ENCODE measurements around the gene ABCG2. TPM values are rescaled to one million over a fixed set of nuclear protein-coding genes. Genes with fewer than 3 reads are reported as not detected.

The ABCG2 gene
- polyA plus RNA-seq, 1 of the 3 experiments (the other 2 are of a cell fraction): 0.02 TPM

DNA sequence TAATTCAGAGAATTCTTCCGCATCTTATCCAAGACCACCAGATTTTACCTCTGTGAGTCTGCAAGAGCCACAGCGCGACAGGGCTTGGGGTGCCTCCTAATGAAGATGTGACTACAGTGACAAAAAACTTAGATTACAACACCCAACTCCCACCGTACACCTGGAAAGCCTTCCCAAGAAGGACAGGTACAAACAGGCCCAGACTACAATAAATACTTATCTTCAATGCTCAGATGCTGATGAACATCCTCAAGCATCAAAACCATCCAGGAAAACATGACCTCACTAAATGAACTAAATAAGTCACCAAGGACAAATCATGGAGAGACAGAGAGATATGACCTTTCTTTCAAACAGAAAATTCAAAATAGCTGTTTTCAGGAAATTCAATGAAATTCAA, 20.8 kb upstream of the ABCG2 start:
- 74% methylated on average over 4 of the region's 4 CpGs for WGBS (ENCODE audit: low lambda C conversion rate)
- DNase-seq: no peak

DNA sequence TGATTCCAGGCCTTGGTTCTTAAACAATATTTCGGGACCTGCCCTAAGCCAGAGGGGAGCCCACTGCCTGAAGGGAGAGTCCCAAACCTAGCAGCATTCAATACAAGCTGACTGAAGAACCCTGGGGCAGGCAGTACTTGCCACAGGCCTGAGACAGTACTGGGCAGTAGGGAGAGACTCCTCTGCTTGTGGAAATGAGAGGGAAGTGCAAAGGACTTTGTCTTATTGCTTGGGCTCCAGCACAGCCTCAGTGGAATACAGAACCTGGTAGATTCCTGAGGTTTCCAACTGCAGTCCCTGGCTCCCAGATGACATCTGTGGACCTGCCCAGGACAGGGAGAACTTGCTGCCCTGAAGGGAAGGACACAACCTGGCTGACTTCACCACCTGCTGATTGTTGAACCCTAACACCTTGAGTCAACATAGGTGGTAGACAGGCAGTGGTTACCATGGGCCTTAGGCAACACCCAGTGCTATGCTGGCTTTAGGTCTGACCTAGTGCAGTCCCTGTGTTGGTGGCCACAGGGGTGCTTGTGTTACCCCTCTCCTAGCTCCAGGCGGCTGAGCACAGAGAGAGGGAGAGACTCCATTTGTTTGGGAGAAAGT, 20.3 kb upstream of the ABCG2 start:
- H3K9ac ChIP-seq: no peak overlapping the region
- CTCF ChIA-PET: no interaction called here
- H3K9me3 ChIP-seq: no peaks in the 10 kb centered on the region
- no peaks in the 10 kb centered on the region for H3K4me1 ChIP-seq (ENCODE audit: control insufficient read depth in 1 of 2, insufficient read depth in 2 of 2, low read depth in 1 of 2, low read length in 1 of 2)
- H3K36me3 ChIP-seq (replicated peaks in 1 of 2; ENCODE audit: control insufficient read depth in 1 of 2, insufficient read depth in 2 of 2, low read length in 1 of 2): no peaks in the 10 kb centered on the region
- H2AFZ ChIP-seq (ENCODE audit: low read depth): no peak overlapping the region
- H3K9me2 ChIP-seq: no peaks in the 10 kb centered on the region
- no peaks in the 10 kb centered on the region for H3K27me3 ChIP-seq (ENCODE audit: insufficient read depth)
- H3K79me2 ChIP-seq (ENCODE audit: insufficient read depth): no peaks in the 10 kb centered on the region
- H3K4me3 ChIP-seq (ENCODE audit: low read depth in 2 of 2, low read length in 1 of 2): no peak overlapping the region
- 33% methylated on average over 2 of the region's 2 CpGs for WGBS (ENCODE audit: low lambda C conversion rate)
- no peaks in the 10 kb centered on the region for H4K20me1 ChIP-seq (ENCODE audit: insufficient read depth)
- TF ChIP-seq TEAD4 (IDR thresholded peaks at IDR 0.05; ENCODE audit: borderline replicate concordance, insufficient read depth): no peak
- TF ChIP-seq GABPA (IDR thresholded peaks at IDR 0.05; ENCODE audit: low read depth): no peak
- no peak for TF ChIP-seq MEF2A (IDR thresholded peaks at IDR 0.05; ENCODE audit: borderline replicate concordance, low read depth)
- no peak for TF ChIP-seq TCF12 (IDR thresholded peaks at IDR 0.05)
- no peak for TF ChIP-seq CHD2 (IDR thresholded peaks at IDR 0.05; ENCODE audit: low read length, partially characterized antibody)
- TF ChIP-seq, protein P1, sequence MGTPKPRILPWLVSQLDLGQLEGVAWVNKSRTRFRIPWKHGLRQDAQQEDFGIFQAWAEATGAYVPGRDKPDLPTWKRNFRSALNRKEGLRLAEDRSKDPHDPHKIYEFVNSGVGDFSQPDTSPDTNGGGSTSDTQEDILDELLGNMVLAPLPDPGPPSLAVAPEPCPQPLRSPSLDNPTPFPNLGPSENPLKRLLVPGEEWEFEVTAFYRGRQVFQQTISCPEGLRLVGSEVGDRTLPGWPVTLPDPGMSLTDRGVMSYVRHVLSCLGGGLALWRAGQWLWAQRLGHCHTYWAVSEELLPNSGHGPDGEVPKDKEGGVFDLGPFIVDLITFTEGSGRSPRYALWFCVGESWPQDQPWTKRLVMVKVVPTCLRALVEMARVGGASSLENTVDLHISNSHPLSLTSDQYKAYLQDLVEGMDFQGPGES (IDR thresholded peaks at IDR 0.05; ENCODE audit: low read depth, low read length): no peak
- TF ChIP-seq, protein P2, sequence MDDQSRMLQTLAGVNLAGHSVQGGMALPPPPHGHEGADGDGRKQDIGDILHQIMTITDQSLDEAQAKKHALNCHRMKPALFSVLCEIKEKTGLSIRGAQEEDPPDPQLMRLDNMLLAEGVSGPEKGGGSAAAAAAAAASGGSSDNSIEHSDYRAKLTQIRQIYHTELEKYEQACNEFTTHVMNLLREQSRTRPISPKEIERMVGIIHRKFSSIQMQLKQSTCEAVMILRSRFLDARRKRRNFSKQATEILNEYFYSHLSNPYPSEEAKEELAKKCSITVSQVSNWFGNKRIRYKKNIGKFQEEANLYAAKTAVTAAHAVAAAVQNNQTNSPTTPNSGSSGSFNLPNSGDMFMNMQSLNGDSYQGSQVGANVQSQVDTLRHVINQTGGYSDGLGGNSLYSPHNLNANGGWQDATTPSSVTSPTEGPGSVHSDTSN (IDR thresholded peaks at IDR 0.05): no peak
- TF ChIP-seq JUND (IDR thresholded peaks at IDR 0.05): no peak
- no peak for TF ChIP-seq RAD21 (IDR thresholded peaks at IDR 0.05; ENCODE audit: low read length)
- no peak for TF ChIP-seq NRF1 (IDR thresholded peaks at IDR 0.05; ENCODE audit: low read depth, low read length)
- TF ChIP-seq YY1 (IDR thresholded peaks at IDR 0.05; ENCODE audit: low read depth): no peak
- TF ChIP-seq GATA2 (CRISPR knock-in tag; IDR thresholded peaks at IDR 0.05): no peak
- TF ChIP-seq, protein P3, sequence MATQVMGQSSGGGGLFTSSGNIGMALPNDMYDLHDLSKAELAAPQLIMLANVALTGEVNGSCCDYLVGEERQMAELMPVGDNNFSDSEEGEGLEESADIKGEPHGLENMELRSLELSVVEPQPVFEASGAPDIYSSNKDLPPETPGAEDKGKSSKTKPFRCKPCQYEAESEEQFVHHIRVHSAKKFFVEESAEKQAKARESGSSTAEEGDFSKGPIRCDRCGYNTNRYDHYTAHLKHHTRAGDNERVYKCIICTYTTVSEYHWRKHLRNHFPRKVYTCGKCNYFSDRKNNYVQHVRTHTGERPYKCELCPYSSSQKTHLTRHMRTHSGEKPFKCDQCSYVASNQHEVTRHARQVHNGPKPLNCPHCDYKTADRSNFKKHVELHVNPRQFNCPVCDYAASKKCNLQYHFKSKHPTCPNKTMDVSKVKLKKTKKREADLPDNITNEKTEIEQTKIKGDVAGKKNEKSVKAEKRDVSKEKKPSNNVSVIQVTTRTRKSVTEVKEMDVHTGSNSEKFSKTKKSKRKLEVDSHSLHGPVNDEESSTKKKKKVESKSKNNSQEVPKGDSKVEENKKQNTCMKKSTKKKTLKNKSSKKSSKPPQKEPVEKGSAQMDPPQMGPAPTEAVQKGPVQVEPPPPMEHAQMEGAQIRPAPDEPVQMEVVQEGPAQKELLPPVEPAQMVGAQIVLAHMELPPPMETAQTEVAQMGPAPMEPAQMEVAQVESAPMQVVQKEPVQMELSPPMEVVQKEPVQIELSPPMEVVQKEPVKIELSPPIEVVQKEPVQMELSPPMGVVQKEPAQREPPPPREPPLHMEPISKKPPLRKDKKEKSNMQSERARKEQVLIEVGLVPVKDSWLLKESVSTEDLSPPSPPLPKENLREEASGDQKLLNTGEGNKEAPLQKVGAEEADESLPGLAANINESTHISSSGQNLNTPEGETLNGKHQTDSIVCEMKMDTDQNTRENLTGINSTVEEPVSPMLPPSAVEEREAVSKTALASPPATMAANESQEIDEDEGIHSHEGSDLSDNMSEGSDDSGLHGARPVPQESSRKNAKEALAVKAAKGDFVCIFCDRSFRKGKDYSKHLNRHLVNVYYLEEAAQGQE (IDR thresholded peaks at IDR 0.05; ENCODE audit: low read depth, low read length): no peak
- TF ChIP-seq FOXJ3 (CRISPR knock-in tag; IDR thresholded peaks at IDR 0.05): no peak
- H3F3A ChIP-seq (replicated peaks; ENCODE audit: insufficient read depth): no peaks in the 10 kb centered on the region
- POLR2A ChIA-PET: no interaction called here
- H3K4me2 ChIP-seq: no peak overlapping the region
- no peak for DNase-seq
- H3K27ac ChIP-seq (ENCODE audit: low read depth in 2 of 2, low read length in 1 of 2): no peak overlapping the region

More for the DNA sequence above, 20.8 kb upstream of the ABCG2 start:
- H3K79me2 ChIP-seq (ENCODE audit: insufficient read depth): no peaks in the 10 kb centered on the region
- H3K36me3 ChIP-seq (replicated peaks in 1 of 2; ENCODE audit: control insufficient read depth in 1 of 2, insufficient read depth in 2 of 2, low read length in 1 of 2): no peaks in the 10 kb centered on the region
- no peaks in the 10 kb centered on the region for H3F3A ChIP-seq (replicated peaks; ENCODE audit: insufficient read depth)
- H3K27me3 ChIP-seq (ENCODE audit: insufficient read depth): no peaks in the 10 kb centered on the region
- no peaks in the 10 kb centered on the region for H4K20me1 ChIP-seq (ENCODE audit: insufficient read depth)
- no peak overlapping the region for H3K9ac ChIP-seq
- H3K4me3 ChIP-seq (ENCODE audit: low read depth in 2 of 2, low read length in 1 of 2): no peak overlapping the region
- no peaks in the 10 kb centered on the region for H3K9me3 ChIP-seq
- H3K4me2 ChIP-seq: no peak overlapping the region
- ChIA-PET POLR2A (no interaction called here), CTCF (no interaction called here)
- H3K4me1 ChIP-seq (ENCODE audit: control insufficient read depth in 1 of 2, insufficient read depth in 2 of 2, low read depth in 1 of 2, low read length in 1 of 2): no peaks in the 10 kb centered on the region
- no peaks in the 10 kb centered on the region for H3K9me2 ChIP-seq
- H3K27ac ChIP-seq (ENCODE audit: low read depth in 2 of 2, low read length in 1 of 2): no peak overlapping the region
- H2AFZ ChIP-seq (ENCODE audit: low read depth): no peak overlapping the region
- TF ChIP-seq POLR2AphosphoS5 (IDR thresholded peaks at IDR 0.05; ENCODE audit: low read depth, low read length): no peak
- no peak for TF ChIP-seq CHD2 (IDR thresholded peaks at IDR 0.05; ENCODE audit: low read length, partially characterized antibody)
- TF ChIP-seq, protein P4, sequence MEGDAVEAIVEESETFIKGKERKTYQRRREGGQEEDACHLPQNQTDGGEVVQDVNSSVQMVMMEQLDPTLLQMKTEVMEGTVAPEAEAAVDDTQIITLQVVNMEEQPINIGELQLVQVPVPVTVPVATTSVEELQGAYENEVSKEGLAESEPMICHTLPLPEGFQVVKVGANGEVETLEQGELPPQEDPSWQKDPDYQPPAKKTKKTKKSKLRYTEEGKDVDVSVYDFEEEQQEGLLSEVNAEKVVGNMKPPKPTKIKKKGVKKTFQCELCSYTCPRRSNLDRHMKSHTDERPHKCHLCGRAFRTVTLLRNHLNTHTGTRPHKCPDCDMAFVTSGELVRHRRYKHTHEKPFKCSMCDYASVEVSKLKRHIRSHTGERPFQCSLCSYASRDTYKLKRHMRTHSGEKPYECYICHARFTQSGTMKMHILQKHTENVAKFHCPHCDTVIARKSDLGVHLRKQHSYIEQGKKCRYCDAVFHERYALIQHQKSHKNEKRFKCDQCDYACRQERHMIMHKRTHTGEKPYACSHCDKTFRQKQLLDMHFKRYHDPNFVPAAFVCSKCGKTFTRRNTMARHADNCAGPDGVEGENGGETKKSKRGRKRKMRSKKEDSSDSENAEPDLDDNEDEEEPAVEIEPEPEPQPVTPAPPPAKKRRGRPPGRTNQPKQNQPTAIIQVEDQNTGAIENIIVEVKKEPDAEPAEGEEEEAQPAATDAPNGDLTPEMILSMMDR (IDR thresholded peaks at IDR 0.05): no peak
- TF ChIP-seq YY1 (IDR thresholded peaks at IDR 0.05; ENCODE audit: low read depth): no peak
- no peak for TF ChIP-seq JUND (IDR thresholded peaks at IDR 0.05)
- TF ChIP-seq FOXJ3 (CRISPR knock-in tag; IDR thresholded peaks at IDR 0.05): no peak
- no peak for TF ChIP-seq NFIC (IDR thresholded peaks at IDR 0.05; ENCODE audit: borderline replicate concordance)
- TF ChIP-seq TCF12 (IDR thresholded peaks at IDR 0.05): no peak
- no peak for TF ChIP-seq RFX5 (IDR thresholded peaks at IDR 0.05; ENCODE audit: low read length)
- no peak for TF ChIP-seq RAD21 (IDR thresholded peaks at IDR 0.05; ENCODE audit: low read length)
- TF ChIP-seq, protein P5, sequence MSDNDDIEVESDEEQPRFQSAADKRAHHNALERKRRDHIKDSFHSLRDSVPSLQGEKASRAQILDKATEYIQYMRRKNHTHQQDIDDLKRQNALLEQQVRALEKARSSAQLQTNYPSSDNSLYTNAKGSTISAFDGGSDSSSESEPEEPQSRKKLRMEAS (IDR thresholded peaks at IDR 0.05; ENCODE audit: low read depth): no peak
